Ishikawa (cell line): ENCODE measurements around the gene EFEMP1.

Source experiments
- EP300 ChIP-seq: IDR thresholded peaks from 2 replicates; pipeline ENCODE4 v1.6.1; 2012; ENCODE audit warnings: borderline replicate concordance
- FOXM1 ChIP-seq: IDR thresholded peaks from 2 replicates; pipeline ENCODE4 v1.6.1; 2012; ENCODE audit warnings: low read depth, borderline replicate concordance
- TAF1 ChIP-seq: IDR thresholded peaks from 2 replicates; pipeline ENCODE4 v1.6.1; 2012; ENCODE audit warnings: low read depth, mild to moderate bottlenecking
- TF ChIP-seq, protein P1 (sequence below): IDR thresholded peaks from 2 replicates; pipeline ENCODE4 v1.6.1; 2012

DNA sequence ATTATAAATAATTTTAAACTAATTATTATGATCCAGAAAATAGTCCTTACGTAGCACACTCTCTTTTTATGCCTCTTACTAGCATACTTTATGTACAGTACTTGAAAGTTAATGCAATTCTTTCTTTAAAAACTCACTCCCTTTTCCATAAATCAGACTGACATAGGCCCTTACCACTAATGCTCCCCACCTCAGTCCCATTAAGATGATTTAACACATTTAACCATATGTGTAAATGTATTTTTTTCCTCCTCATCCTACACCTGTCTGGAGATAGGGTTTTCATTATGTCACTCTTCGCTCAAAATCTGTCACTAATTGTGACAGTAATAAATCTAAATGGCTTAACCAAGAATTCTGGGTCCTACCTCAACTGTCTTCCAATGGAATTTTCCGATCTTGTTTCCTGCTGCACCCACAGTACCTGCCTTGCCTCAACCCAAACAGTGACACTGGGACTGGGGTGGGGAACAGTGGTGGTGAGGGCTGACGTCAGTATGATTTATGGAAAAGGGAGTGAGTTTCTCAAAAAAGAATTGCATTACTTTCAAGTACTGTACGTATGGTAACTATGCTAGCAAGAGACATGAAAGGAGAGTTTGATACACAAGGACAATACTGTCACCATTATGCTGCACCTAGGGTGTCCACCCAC, 25.1 kb downstream of the EFEMP1 start:
- TF ChIP-seq, protein P1, sequence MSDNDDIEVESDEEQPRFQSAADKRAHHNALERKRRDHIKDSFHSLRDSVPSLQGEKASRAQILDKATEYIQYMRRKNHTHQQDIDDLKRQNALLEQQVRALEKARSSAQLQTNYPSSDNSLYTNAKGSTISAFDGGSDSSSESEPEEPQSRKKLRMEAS = no peak
- no peak for TF ChIP-seq EP300
- TF ChIP-seq TAF1 = no peak
- no peak for TF ChIP-seq FOXM1
